ENCODE results near the gene PVR. TPM values are rescaled to one million over a fixed set of nuclear protein-coding genes. Genes with fewer than 3 reads are reported as not detected.
A peak's percentile ranks its signal among the peaks of the same experiment; 100 is the strongest.

The PVR gene
- total and polyA plus RNA-seq, 9 of the 15 experiments (the other 6 are each of a cell fraction or from before 2014, with no cell fraction given), result 0.89 to 14.5 (median 9.8) TPM

DNA sequence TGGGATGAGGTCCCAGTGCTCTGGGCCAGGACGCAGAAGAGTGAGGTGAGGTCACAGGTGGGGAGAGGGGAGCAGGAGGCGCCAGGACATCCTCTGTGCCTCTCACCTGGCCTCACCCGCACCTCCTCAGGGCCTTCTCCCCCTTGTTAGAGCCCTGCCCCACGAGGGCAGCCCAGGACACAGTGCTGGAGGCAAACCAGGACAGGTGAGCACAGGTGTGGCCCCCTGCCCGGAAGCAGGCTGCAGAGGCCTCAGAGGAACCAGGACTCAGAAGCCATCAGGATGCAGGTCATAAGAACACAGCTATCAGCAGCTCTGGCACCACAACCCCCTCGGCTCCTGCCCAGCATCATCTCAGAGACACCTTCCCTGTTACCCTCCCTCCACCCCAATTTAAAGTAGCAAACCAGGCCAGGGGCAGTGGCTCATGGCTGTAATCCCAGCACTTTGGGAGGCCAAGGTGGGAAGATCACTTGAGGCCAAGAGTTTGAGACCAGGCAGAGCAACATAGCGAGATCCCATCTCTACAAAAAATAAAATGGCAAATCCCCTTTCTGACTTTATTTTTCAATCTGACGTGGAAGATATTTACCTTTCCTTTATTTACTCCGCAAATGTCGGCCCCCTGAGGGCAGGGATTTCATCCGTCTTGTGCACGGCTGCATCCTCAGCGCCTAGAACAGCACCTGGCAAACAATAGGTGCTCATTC is 54.9 kb downstream of the PVR start, which contains the start of gene CEACAM16:
Gene CEACAM16, plus strand, starts transcription at position 660 of the 710 bp plus-strand sequence. CDS start 2,306 bp downstream, outside the sequence.
- in situ Hi-C loops (cut with MboI) (no loop called here), intact Hi-C loops (cut with micrococcal nuclease) (no loop called here)
- H3K27ac ChIP-seq (ENCODE audit: extremely low read depth, low read depth, low read length), result no peak within 1 kb of the TSS
- 82% methylated on average over 13 of the region's 13 CpGs for WGBS (ENCODE audit: insufficient coverage, low coverage, missing lambda C conversion rate)
- no peaks in the 10 kb centered on the region for H4K20me1 ChIP-seq (replicated peaks; ENCODE audit: control insufficient read depth, insufficient read depth, low read length)
- H3K9me1 ChIP-seq (ENCODE audit: control insufficient read depth, insufficient read depth, low read length), result no peaks in the 10 kb centered on the region
- H3K4me2 ChIP-seq (ENCODE audit: insufficient read depth, low read length), result no peak within 1 kb of the TSS
- BruUV-seq (replicated peaks), result no TSS peak
- POLR2A ChIA-PET, result no interaction called here
- ATAC-seq, result no peak
- H3K9ac ChIP-seq (ENCODE audit: insufficient read depth in 1 of 2, low read depth in 2 of 2, low read length in 2 of 2), result peak within 1 kb of the TSS in 1 of 2 experiments; percentile 56; a peak in 1 of 4 replicates
- FAIRE-seq, result no peak
- no peak for DNase-seq (ENCODE audit: extremely low read depth in 1 of 4, low spot score in 3 of 4)
- H3K36me3 ChIP-seq (ENCODE audit: control insufficient read depth, insufficient read depth, low read length), result no peaks in the 10 kb centered on the region
- H3K27me3 ChIP-seq (ENCODE audit: control insufficient read depth in 2 of 2, insufficient read depth in 2 of 2, low read length in 2 of 2), result no peaks in the 10 kb centered on the region
- H3K9me3 ChIP-seq (replicated peaks; ENCODE audit: control insufficient read depth, insufficient read depth, low read depth, low read length), result no peaks in the 10 kb centered on the region
- no peak within 1 kb of the TSS for H2AFZ ChIP-seq (ENCODE audit: low read depth, low read length)
- no peak within 1 kb of the TSS for H3K4me3 ChIP-seq
- CTCF ChIA-PET (ENCODE audit: low intra/inter-chr PET ratio), result no interaction called here
- H3K79me2 ChIP-seq (ENCODE audit: control insufficient read depth, insufficient read depth, low read length), result no peaks in the 10 kb centered on the region
- peaks cover 18 to 42% of the 10 kb centered on the region in 2 experiments; a peak in 4 of 5 replicates for H3K4me1 ChIP-seq (replicated peaks in 1 of 2; ENCODE audit: control insufficient read depth in 2 of 2, insufficient read depth in 2 of 2, low read length in 2 of 2)
- TF ChIP-seq ZBTB9 (CRISPR knock-in tag; IDR thresholded peaks at IDR 0.05) (no peak), NELFE (IDR thresholded peaks at IDR 0.05; ENCODE audit: insufficient read depth, insufficient read length) (no peak), ZBTB49 (CRISPR knock-in tag; IDR thresholded peaks at IDR 0.05; ENCODE audit: borderline replicate concordance) (no peak), CHAMP1 (IDR thresholded peaks at IDR 0.05) (no peak), HDAC1 (IDR thresholded peaks at IDR 0.05) (no peak), NR0B1 (IDR thresholded peaks at IDR 0.05; ENCODE audit: partially characterized antibody) (no peak), KDM1A (IDR thresholded peaks at IDR 0.05) (no peak), SETDB1 (IDR thresholded peaks at IDR 0.05; ENCODE audit: low read length) (no peak), ZNF146 (CRISPR knock-in tag; IDR thresholded peaks at IDR 0.05; ENCODE audit: unreplicated experiment) (no peak), XRCC3 (IDR thresholded peaks at IDR 0.05) (no peak), JUNB (CRISPR knock-in tag; conservative IDR thresholded peaks at IDR 0.05) (no peak), POLR2G (IDR thresholded peaks at IDR 0.05; ENCODE audit: low read depth, low read length) (no peak), CHCHD3 (CRISPR knock-in tag; IDR thresholded peaks at IDR 0.05) (no peak)
- TF ChIP-seq, protein P1, sequence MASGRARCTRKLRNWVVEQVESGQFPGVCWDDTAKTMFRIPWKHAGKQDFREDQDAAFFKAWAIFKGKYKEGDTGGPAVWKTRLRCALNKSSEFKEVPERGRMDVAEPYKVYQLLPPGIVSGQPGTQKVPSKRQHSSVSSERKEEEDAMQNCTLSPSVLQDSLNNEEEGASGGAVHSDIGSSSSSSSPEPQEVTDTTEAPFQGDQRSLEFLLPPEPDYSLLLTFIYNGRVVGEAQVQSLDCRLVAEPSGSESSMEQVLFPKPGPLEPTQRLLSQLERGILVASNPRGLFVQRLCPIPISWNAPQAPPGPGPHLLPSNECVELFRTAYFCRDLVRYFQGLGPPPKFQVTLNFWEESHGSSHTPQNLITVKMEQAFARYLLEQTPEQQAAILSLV (tag; IDR thresholded peaks at IDR 0.05), result no peak
